NT2/D1 (cell line): ENCODE data around the gene TOR1AIP2.

ENCODE experiments used
- DNase-seq: peaks from one replicate; pipeline ENCODE4 v3.0.0-alpha.2; 2011; ENCODE audit warnings: low read depth, low spot score
- H3K27me3 ChIP-seq: 2 replicates; pipeline ENCODE4 v1.6.0; 2011; ENCODE audit warnings: mild to moderate bottlenecking; ENCODE audit not compliant: insufficient read length, insufficient read depth
- H3K36me3 ChIP-seq: 2 replicates; pipeline ENCODE4 v1.6.1; 2011; ENCODE audit warnings: mild to moderate bottlenecking, low read length, mixed read lengths; ENCODE audit not compliant: insufficient read depth, insufficient read length
- H3K4me1 ChIP-seq: 2 replicates; pipeline ENCODE4 v1.5.1; 2011; ENCODE audit not compliant: insufficient read depth, insufficient read length
- H3K4me3 ChIP-seq: 2 replicates; pipeline ENCODE4 v1.5.1; 2011; ENCODE audit warnings: low read depth; ENCODE audit not compliant: insufficient read length
- H3K9ac ChIP-seq: 2 replicates; pipeline ENCODE4 v1.6.0; 2011; ENCODE audit warnings: low read depth; ENCODE audit not compliant: insufficient read length
- H3K9me3 ChIP-seq: 2 replicates; pipeline ENCODE4 v1.5.1; 2011; ENCODE audit warnings: mild to moderate bottlenecking, low read length; ENCODE audit not compliant: insufficient read depth
- SUZ12 ChIP-seq: IDR thresholded peaks from 2 replicates; pipeline ENCODE4 v1.6.1; 2011; ENCODE audit not compliant: insufficient read length, insufficient read depth; ENCODE audit errors: extremely low read depth
- YY1 ChIP-seq: IDR thresholded peaks from 2 replicates; pipeline ENCODE4 v1.6.1; 2011; ENCODE audit not compliant: insufficient read length, insufficient read depth
- ZNF274 ChIP-seq: IDR thresholded peaks from 2 replicates; pipeline ENCODE4 v1.6.1; 2011; ENCODE audit warnings: mild to moderate bottlenecking, low read depth, low read length

TOR1AIP2 gene

GRCh38 chr1:179921472-179921871 lies 43.9 kb upstream of the TOR1AIP2 start:
- Histone ChIP-seq H3K4me1 (no peaks in the 10 kb centered on the region), H3K27me3 (no peaks in the 10 kb centered on the region), H3K4me3 (no peak overlapping the region), H3K9ac (no peak overlapping the region), H3K36me3 (peaks cover 37% of the 10 kb centered on the region), H3K9me3 (no peaks in the 10 kb centered on the region)
- TF ChIP-seq ZNF274: no peak
- no peak for TF ChIP-seq SUZ12
- TF ChIP-seq YY1: no peak
- DNase-seq: peak; percentile 58

- no peaks in the 10 kb centered on the region for H3K27me3 ChIP-seq
- TF ChIP-seq ZNF274: no peak
- TF ChIP-seq SUZ12: no peak
- no peak for TF ChIP-seq YY1
- no peaks in the 10 kb centered on the region for H3K4me1 ChIP-seq
- no peak overlapping the region for H3K4me3 ChIP-seq
- no peaks in the 10 kb centered on the region for H3K9me3 ChIP-seq
- no peak overlapping the region for H3K9ac ChIP-seq
- DNase-seq: no peak
- peaks cover 72% of the 10 kb centered on the region for H3K36me3 ChIP-seq
Measured at GRCh38 chr1:179917601-179918429, 40.2 kb upstream of the TOR1AIP2 start.

GRCh38 chr1:179911812-179912211 lies 34.2 kb upstream of the TOR1AIP2 start:
- Histone ChIP-seq H3K4me1 (no peaks in the 10 kb centered on the region), H3K27me3 (no peaks in the 10 kb centered on the region), H3K9ac (no peak overlapping the region), H3K36me3 (peaks cover 75% of the 10 kb centered on the region), H3K4me3 (no peak overlapping the region), H3K9me3 (no peaks in the 10 kb centered on the region)
- no peak for TF ChIP-seq ZNF274
- no peak for TF ChIP-seq YY1
- TF ChIP-seq SUZ12: no peak
- no peak for DNase-seq

GRCh38 chr1:179910934-179911333 lies 33.3 kb upstream of the TOR1AIP2 start:
- Histone ChIP-seq H3K4me3 (no peak overlapping the region), H3K36me3 (peaks cover 74% of the 10 kb centered on the region), H3K9ac (no peak overlapping the region), H3K9me3 (no peaks in the 10 kb centered on the region), H3K4me1 (no peaks in the 10 kb centered on the region), H3K27me3 (no peaks in the 10 kb centered on the region)
- no peak for DNase-seq
- TF ChIP-seq ZNF274: no peak
- TF ChIP-seq SUZ12: no peak
- no peak for TF ChIP-seq YY1

DNA sequence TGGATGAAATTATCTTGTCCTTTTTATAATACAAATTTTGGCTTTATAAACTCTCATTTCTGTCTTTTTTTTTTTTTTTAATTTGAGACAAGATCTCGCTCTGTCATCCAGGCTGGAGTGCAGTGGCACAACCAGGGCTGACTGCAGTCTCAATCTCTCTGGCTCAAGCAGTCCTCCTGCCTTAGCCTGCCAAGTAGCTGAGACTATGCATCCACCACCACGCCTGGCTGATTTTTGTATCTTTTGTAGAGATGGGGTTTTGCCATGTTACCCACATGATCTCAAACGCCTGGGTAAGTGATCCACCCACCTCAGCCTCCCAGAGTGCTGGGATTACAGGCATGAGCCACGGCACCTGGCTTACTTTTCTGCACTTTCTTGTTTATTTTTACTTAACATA lies 12.0 kb upstream of the TOR1AIP2 start:
- no peak for DNase-seq
- no peak for TF ChIP-seq YY1
- no peak for TF ChIP-seq SUZ12
- TF ChIP-seq ZNF274: no peak
- Histone ChIP-seq H3K9me3 (no peaks in the 10 kb centered on the region), H3K36me3 (peaks cover 85% of the 10 kb centered on the region), H3K4me3 (no peak overlapping the region), H3K9ac (no peak overlapping the region), H3K4me1 (no peaks in the 10 kb centered on the region), H3K27me3 (no peaks in the 10 kb centered on the region)

GRCh38 chr1:179888071-179888470 lies 10.5 kb upstream of the TOR1AIP2 start:
- Histone ChIP-seq H3K9ac (no peak overlapping the region), H3K4me3 (no peak overlapping the region), H3K9me3 (no peaks in the 10 kb centered on the region), H3K36me3 (peaks cover 76% of the 10 kb centered on the region), H3K27me3 (no peaks in the 10 kb centered on the region), H3K4me1 (no peaks in the 10 kb centered on the region)
- DNase-seq: no peak
- TF ChIP-seq YY1: no peak
- no peak for TF ChIP-seq SUZ12
- TF ChIP-seq ZNF274: no peak

DNA sequence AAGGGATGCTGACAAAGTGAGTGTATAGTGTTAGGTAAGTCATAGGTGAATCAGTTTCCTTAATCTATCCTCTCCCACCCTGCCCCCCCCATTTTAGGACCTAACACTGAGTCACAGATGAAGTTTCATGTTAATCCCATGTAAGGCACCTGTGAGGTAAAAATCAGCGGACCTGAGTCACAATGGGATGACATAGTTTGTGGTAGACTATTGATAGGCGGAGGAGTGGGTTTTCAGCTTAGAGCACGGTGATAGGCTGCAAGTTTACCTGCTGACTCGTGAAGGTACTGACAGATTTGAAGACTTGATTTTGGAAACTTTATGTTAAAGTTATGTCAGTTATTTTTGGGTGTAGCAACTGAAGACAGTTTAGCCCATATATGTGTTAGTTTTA lies 6.1 kb upstream of the TOR1AIP2 start:
- TF ChIP-seq SUZ12: no peak
- no peak for TF ChIP-seq ZNF274
- TF ChIP-seq YY1: no peak
- peak overlapping the region; percentile 98 for H3K9ac ChIP-seq
- no peaks in the 10 kb centered on the region for H3K27me3 ChIP-seq
- H3K36me3 ChIP-seq: peaks cover 40% of the 10 kb centered on the region
- no peaks in the 10 kb centered on the region for H3K9me3 ChIP-seq
- no peaks in the 10 kb centered on the region for H3K4me1 ChIP-seq
- peak overlapping the region; percentile 90 for H3K4me3 ChIP-seq
- DNase-seq: no peak
